Epithelial cell of proximal tubule (primary cell): Measurements from ENCODE around the gene STAT6. TPM values are rescaled to one million over a fixed set of nuclear protein-coding genes. Genes with fewer than 3 reads are reported as not detected.

Experiments used
- DNase-seq: peaks from one replicate; pipeline ENCODE4 v3.0.0-alpha.2; 2011; ENCODE audit warnings: low read depth
- H3K4me3 ChIP-seq: 2 replicates; pipeline ENCODE4 v1.5.1; 2011; ENCODE audit warnings: low read depth, mild to moderate bottlenecking, low read length
- CTCF ChIP-seq: conservative IDR thresholded peaks from 2 replicates; pipeline ENCODE4 v1.5.1; 2012; ENCODE audit warnings: low read depth, mild to moderate bottlenecking, low read length
- total RNA-seq: library from RNA; depleted of rRNA; stranded (reverse); fragments of >200 nt; gene quantifications from 2 replicates; pipeline ENCODE4 v1.2.3, GENCODE V29; 2015

The STAT6 gene
- total RNA-seq, 1 donor from 2014 or later: 71.4 TPM

GRCh38 chr12:57156701-57157403 lies 45.7 kb upstream of the STAT6 start:
- no peak for TF ChIP-seq CTCF
- H3K4me3 ChIP-seq: no peak overlapping the region
- no peak for DNase-seq

DNA sequence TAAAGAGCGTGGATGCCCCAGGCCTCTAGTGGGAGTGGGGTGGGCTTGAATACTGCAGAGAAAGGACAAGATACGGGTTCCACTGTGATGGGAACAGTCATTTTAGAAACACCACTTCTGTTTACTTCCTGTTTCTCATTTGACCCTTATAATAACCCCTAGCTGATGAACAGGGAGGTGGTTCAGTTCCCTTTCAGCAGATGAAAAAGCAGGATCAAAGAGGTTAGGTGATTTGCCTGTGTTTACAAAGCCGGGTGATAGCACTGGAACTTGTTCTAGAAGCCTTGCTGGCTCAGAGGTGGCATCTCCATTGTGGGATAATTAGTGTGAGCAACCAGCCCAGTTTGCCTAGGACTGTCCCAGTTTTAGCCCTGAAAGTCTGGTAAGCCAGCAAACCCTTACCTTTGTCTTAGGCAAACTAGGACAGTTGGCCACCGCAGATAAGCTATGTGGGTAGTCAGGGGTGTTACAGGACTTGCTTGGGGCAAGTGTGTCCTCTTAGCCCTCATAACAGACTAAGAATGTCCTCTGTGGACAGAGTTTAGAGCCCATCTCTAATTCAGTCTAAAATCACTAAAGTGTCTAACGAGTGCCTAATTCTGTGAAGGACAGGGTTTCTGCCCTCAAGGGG lies 43.8 kb upstream of the STAT6 start:
- no peak for DNase-seq
- no peak overlapping the region for H3K4me3 ChIP-seq
- no peak for TF ChIP-seq CTCF

- H3K4me3 ChIP-seq: no peak overlapping the region
- DNase-seq: no peak
- TF ChIP-seq CTCF: no peak
These were observed 42.9 kb upstream of the STAT6 start for GRCh38 chr12:57154076-57154475.

DNA sequence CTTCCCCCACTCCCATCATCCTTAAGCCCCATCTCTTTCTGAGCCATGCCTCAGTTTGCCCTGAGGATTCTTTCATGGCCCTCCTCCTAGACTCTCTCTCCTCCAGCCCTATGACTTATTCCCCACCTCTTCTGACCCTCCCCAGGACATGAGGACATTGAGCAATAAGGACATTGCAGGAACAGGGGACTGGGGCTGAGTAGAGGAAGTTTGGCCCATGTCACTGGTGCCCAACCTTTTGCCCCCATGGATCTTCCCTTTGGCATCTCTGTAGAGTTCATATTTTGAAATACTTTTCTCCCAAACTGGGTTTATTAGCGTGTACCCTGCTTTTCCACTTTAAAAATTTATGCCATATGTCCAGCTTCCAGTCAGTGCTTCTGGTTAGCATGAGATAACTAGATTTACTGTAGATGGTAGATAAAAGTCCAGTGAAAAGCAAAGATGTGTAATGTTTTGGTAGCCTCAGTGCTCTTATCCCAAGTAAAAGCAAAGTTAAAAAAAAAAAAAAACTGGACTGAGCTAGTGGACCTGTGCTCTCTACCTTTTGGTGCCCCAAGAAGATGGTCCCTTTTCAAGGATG lies 42.3 kb upstream of the STAT6 start:
- no peak overlapping the region for H3K4me3 ChIP-seq
- no peak for DNase-seq
- no peak for TF ChIP-seq CTCF

DNA sequence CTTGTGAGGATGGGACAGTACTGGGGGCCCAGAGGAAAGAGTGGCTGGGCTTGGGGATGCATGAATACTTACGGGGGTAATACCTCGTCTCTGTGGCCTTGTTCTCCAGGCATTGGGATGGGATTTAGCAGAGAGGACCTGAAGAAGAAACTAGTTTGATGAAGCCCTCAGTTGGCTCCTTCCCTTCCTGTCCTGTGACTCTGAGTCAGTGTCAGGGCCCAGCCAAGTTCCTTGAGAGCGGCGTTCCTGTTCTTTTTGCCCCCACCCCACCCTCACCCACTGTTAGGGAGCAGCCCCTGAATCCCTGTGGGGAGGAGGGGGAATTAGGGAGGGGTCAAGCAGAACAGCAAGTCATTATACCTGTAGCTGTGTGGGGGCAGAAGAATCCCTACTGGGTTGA lies 41.5 kb upstream of the STAT6 start:
- TF ChIP-seq CTCF: no peak
- no peak for DNase-seq
- no peak overlapping the region for H3K4me3 ChIP-seq

DNA sequence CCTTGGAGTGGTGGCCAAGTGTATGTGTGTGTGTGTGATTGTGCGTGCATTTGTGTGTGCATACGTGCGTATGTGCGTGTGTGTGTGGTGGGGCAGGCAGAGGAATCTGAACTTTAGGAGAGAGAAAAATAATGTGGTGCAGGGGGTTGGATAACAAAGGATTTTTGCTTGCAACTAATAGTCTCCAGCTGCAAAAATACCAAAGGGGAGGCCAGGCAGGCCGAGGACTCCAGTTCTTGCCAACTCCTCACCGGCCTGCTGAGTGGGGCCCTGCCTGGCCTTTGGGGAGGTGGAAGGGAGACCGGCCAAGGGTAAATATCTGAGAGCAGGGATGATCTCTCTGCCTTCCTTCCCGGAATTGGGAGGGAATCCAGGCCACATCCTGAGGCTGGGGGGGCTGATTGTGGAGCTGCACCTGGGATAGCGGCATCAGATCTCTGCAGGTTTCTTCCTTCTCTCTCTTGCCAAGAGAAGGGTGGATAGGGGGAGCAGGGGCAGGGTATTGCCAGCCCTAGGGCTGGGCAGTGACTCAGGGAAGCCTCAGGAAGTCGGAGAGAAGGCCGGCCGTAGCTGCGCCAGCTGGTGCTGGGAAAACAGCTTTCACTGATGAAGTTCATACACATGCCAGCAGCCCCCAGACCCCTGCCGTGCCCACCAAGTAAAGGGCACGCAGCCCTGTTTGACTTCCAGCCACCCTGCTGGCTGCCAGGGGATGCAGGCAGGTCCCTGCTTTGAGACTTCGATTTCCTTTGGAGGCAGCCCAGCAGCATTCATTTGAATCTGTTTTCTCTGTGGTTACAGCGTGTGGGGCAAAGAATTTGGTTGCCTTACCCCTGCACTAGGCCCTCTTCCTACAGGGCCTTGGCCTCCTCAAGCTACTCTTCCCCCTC lies 40.8 kb upstream of the STAT6 start:
- H3K4me3 ChIP-seq: no peak overlapping the region
- DNase-seq: no peak
- TF ChIP-seq CTCF: no peak
